GM18870 (cell line): ENCODE measurements around the gene METTL24.
"Not testable (repeated sequence)": the region's sequence is repeated elsewhere in the genome, so short reads cannot be mapped to it uniquely, and the experiment has no call there.

Experiments
- ATAC-seq: cut with Tn5 transposase; IDR thresholded peaks from one replicate; pipeline ENCODE4 v1.9.1; 2021; ENCODE audit warnings: moderate library complexity; ENCODE audit not compliant: unreplicated experiment

Gene METTL24

DNA sequence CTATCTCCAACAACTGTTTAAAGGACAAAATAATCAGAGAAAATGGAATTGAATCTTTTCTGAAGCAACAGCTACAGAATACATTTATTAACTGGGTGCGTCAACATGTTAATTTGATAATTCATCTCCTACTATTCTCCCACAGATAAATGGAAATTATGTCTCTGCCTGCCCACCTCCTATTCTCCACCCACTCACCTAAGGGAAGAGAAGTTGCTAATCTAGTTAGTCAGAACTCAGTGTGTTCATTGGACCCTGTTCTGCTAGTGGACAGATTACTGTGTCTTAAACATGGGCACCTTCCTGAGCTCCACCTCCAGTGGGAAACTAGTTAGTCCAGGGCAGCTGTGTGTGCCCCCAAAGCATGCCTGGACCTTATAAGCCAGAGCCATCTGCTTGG, 41.0 kb downstream of the METTL24 start:
- ATAC-seq: no peak

DNA sequence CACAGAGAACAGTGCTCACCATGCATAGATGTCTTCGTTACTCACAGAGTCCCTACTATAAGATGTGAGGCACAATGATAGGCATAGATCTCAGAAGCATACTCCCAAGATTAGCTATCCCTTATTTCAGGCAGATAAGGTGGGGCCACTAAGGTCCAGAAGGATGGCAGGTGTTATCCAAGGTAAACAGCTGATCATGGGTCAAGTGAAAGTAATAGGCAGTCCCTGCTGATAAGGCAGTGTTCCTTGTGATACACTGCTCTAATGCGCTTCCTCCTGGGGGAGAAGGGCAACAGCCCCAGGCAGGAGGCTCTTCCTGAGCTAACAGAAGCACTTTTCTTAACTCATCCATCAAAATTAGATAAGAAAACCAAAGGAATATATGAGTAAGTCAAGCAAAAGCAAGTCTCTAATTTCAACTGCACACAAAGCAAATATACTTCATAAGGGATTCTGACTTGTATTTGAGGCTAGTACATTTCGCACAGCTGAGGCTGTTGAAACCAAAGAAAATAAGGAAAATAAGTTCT, 42.2 kb downstream of the METTL24 start:
- no peak for ATAC-seq

DNA sequence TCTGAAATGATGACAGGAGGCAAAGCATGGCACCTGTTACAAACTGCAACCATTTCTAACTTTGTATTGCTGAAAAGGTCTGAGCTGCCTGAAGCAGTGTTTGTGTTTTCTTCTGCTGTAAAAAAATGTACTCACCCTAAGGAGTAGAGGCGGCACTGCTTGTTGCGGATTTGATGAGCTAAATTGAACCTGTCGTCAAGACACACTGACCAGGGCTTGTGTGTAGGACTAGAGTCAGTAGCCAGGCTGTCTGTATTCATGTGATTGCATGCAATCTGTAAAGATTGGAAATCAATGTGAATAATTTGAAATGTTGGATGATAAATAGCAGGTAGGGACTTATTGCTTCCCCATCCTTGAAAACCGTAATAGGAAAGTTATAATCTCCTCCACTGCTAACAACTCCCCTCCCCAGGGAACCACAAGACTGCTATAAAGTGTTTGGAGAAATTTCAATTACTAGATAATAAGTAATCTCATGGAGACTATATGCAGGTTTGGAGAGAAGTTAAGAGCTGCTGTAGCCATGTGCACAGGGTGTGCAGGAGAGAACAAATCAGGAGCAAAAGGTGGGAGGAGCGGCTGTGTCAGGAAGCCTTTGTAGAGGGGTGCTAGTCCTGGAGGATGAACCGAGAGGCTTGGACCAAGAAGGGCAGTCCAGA, 42.8 kb downstream of the METTL24 start:
- ATAC-seq: no peak

DNA sequence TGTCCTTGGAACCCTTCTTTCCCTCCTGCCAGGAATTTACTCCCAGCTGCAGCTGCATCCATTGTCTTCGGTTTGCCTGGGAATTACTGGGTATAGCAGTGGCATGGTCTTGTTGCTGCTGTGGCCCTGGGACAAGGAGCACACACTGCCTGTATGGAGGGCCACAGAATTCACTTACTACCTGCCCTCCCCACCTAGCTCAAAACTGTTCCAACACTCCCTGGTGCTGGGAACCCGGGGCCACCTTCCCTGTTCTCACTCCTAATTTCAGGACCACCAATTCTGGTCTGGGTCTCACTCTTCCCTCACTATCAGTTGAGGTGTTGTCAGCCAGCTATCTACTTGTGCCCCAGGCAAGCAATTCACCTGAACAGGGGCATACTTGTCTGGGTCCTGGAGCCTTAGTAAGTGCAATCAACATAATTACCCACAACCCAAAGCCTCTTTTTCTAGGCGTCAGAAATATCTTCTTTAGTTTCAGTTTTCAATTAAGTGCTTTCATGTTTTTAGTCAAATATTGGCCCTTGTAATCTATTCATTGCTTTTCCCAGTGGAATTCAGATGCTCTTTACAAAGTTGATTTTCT, 47.2 kb downstream of the METTL24 start:
- peak; percentile 48 for ATAC-seq

DNA sequence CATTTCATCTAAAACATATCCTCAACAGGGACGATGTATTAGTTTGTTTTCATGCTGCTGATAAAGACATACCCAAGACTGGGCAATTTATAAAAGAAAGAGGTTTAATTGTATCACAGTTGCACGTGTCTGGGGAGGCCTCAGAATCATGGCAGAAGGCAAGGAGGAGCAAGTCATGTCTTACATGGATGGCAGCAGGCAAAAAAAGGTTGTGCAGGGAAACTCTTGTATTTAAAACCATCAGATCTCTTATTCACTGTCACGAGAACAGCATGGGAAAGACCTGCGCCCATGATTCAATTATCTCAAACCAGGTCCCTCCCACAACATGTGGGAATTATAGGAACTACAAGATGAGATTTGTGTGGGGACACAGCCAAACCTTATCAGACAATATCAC, 48.7 kb downstream of the METTL24 start:
- ATAC-seq: not testable (repeated sequence)

DNA sequence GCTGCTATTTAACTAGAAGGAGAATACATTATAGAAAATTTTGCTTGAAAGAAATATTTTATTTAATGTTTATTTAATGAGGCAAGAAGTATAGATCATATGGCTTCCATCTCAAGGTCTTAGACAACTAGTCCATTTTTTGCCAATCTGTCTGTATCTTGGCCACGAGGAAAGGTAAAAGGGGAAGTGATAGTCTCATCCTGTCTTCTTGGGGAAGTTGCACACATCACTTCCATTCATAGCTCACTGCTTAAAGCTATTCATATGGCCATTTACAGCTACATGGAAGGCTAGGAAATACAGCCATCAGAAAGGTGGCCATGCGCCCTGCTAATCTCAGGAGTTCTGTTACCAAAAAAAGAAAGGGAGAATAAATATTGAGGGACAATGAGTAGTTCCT, 50.8 kb downstream of the METTL24 start:
- no peak for ATAC-seq

DNA sequence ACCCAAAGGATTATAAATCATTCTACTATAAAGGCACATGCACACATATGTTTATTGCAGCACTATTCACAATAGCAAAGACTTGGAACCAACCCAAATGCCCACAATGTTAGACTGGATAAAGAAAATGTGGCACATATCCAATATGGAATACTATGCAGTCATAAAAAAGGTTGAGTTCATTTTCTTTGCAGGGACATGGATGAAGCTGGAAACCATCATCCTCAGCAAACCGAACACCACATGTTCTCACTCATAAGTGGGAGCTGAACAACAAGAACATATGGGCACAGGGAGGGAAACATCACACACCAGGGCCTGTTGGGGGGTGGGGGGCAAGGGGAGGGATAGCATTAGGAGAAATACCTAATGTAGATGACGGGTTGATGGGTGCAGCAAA, 52.3 kb downstream of the METTL24 start:
- not testable (repeated sequence) for ATAC-seq

DNA sequence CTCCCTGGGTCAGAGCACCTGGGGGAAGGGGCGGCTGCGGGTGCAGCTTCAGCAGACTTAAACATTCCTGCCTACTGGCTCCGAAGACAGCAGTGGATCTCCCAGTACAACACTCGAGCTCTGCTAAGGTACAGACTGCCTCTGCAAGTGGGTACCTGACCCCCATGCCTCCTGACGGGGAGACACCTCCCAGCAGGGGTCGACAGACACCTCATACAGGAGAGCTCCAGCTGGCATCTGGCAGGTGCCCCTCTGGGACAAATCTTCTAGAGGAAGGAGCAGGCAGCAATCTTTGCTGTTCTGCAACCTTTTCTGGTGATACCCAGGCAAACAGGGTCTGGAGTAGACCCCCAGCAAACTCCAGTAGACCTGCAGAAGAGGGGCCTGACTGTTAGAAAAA, 54.5 kb downstream of the METTL24 start:
- not testable (repeated sequence) for ATAC-seq

DNA sequence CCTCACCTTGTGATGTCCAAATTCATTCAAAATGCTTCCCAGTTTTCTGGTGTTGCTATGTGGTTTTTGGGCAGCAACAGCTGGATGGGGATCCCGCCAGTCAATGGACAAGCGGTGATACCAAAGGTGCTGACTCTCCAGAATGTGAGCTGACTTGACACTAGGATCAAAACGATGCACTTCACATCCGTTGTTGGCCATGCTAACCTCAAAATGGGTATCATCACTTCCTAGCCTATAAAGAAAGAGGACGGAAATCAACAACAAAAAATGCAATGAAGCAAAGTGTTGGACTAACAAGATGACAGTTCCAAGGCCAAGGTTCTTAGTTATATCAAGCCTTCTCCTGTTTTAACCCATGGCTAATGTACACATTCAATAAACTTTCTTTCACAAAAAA, 59.2 kb downstream of the METTL24 start:
- ATAC-seq: no peak

DNA sequence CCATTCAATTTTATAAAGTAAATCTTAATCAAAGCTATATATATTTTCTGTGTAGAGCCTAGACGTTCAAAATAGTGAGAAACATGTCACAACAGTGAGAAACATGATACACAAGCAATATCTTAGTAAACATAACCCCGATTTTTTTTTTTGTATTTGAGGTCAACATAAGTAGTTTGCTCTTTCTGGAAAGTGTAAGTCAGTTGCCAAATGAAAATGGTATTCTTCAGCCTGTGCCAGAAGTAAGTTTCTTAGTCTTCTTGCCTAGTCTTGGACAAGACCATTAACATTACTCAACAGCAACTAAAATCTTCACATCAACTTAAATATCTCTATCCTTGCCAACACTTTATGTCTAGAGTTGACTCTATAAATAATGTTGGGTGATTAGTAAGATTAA, 59.7 kb downstream of the METTL24 start:
- ATAC-seq: no peak

DNA sequence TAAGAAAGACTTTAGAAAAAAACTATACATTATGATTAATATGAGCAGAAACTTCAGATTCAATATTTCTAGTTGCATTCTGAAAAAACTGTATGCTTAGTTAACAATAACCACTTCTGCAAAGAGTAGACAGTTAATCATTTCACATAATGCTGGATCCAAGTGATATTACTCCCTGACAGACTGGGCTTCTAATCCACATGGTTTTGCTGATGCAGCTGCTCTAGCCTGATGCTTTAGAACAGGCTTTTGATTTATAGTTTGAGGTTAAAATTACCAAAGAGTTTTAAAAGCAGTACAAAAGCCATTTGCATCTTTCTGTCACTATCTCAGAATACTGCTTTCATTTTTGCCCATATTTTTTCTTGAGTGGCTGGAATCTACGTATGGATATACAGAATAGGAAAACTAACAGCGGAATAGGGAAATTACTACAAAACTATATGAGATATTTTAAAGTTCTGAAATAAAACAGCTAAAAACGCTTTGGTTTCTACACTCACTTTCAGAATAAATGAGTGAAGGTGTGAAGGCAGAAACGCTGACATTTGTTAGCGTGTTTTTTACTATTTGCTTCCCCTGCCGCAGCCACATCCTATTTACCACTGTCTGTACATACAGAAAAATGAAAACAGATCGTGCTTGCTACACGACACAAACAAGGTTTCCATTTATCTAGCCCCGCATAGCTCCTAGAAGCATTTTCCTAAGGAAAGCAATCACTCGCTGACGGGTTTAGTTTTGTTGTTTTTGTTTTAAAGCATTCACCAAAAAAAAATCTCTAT, 61.7 kb downstream of the METTL24 start:
- ATAC-seq: no peak

DNA sequence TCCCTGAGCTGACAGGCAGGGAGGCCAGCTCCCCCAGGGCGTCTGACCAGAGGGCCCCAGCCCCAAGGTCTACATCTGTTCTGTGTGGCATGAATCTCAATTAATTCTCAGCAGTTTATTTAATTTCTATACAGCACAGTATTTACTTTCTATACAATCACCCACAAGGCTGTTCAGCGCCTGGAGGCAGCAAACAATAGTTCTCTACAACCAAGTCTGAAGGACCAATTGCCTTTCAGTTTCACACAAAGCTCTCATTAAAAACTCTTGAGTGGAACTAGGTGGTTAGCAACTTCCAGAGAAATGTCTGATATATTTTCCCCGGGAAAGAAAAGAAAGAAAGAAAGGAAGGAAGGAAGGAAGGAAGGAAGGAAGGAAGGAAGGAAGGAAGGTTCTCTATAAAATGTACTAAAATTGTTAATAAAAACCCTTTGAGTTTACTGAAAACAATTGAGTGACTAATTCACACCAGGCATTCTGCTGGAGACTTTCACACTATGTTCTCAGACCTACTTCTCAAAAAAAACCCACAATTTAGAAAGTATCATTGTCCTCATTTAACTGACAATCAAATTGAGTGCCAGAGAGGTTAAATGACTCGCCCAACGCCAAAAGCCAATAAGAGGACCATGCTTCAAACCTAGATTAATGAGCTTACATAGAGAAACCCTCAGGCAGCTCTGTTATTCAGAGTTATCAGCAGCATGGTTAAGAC, 62.5 kb downstream of the METTL24 start:
- ATAC-seq: no peak

DNA sequence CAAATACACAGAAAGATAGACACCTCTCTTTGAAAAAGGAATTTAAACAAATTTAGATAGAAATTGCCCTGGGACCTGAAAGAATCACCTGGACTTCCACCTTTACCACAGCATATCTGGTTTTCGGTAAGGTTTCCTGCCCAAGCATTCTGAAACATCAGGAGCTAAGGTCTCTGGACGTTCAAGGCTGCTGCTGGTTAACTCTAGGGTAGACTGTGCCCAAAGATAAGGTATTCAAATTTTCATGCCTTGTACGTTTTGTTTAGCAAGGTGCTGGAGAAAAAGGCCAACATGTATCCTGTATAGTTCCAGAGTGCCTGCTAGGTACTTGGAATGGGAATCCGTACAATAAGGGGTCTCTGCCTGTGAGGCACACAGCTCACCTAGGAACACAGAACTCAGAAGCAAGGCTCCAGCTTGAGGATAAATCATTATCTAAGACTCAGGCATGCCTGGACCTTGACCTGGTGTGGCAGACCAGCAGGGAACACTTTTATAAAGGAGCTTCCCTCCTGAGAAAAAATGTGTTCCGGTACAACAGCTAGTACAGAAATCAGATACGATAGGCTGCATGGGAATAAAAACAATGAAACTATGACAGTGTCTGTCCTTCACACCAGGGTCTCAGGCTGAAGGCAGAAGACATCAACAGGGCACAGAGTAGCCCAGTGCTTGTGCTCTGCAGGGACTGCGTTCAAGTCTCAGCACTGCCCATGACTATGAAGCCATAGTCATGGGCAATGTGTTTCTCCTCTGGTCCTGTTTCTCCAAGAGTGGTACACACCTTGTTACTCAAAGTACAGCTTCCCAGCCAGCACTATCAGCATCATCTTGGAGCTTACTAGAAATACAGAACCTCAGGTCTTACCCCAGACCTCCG, 70.4 kb downstream of the METTL24 start:
- no peak for ATAC-seq

DNA sequence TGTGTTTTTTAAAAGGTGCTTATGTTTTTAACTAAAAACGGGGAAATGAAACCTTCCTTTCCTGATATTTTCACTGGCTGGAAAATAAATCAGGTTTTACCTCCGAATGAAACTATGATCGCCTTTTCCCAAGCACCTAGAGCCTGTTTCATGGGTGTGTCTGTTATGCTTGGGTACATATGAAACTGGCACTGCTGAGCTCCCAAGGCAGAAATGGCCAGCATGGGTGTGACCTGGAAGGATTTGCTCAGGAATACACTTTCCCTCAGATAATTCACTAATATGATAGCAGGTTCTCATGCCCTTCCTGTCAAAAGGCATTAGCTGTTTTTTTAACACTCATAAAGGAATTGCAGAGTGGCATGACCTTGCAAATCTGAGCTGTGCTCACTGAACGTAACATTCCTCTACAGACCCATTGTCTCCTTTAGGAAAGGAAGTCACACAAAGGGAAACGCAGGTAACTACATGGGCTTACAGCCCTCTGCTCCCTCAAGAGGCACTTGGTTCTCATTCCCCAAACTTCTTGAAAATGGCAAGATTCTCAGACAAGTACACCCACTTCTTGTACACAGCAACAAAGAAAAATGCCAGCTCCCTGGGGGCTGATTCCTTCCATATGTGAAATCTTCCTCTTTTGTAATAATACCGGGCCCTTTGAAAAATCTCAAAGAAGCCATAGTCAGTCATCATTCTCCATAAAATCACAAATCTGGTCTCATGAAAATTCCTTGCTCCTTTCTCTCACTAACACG, 72.7 kb downstream of the METTL24 start:
- no peak for ATAC-seq

DNA sequence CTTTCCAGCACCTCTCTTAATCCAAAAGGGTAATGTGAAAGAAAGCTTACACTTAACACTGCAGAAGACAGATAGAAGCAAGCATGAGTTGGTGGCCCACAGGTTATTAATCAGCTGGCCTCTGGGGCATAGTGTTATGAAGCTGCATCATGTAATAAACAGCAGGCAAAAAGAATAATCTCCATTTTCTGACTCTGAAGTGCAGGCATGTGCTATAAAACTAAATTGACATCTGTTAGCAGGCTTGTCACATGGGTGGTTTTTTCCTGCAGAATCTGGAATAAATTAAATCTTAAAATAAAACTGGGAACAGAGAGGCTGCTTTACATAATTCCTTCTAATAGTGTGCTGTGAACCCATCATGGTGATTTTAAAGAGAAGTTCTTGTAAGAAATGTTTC, 73.3 kb downstream of the METTL24 start:
- ATAC-seq: no peak

DNA sequence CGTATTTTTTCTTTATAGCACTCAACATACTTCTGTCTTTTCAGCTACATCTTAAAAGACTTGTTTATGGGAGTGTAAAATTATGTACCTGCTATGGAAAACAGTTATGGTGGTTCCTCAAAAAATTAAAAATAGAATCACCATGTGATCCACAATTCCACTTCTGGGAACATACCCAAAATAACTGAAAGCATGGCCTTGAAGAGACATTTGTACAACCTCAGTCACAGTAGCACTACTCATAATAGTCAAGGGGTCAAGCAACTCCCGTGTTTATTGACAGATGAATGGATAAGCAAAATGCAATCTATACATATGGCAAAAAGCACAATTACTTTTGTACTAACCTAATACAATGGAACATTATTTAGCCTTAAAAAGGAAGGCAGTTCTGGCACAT, 74.5 kb downstream of the METTL24 start:
- no peak for ATAC-seq

DNA sequence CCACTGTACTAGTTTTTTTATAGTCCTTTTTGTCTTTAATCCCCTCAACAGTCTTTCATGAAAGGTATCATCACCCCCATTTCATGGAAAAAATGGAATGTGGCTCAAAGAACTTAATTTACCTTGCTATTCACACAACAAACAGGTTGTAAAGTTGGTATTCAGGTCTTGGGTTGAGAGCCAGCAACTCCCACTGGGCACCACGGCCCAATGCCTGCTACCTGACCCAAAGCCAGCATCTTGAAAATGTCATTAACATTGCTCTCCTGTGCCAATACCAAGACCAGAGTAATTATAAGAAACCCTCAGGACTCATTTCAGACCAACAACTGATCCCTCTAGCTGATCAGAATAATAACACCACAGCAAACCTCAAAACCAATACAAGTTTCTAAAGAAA, 75.7 kb downstream of the METTL24 start:
- ATAC-seq: no peak

DNA sequence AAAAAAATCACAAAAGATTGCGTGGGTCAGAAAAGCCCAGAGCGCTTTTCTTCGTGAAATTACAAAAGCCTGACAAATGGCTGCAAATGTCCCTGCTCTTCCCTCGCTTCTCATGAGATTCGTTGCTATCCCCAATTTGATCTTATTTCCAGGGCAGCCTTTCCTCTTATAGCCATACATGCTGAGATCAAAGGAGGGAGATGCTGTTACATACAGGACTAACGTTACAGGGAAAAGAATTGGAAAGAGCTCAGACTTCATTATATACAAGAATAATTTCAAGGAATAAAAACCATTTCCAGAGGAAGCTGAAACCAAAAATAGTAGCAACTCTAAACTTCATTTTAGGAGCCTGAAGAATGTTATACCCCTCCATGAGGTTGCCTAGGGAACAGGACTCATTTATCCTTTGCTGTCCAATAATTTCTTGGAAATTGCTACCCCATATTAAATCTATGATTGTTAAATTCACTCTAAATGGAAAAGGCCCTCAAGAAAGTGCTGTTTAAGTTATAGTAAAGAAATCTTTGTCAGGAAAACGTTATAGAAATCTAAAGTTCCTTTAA, 81.0 kb downstream of the METTL24 start:
- no peak for ATAC-seq

DNA sequence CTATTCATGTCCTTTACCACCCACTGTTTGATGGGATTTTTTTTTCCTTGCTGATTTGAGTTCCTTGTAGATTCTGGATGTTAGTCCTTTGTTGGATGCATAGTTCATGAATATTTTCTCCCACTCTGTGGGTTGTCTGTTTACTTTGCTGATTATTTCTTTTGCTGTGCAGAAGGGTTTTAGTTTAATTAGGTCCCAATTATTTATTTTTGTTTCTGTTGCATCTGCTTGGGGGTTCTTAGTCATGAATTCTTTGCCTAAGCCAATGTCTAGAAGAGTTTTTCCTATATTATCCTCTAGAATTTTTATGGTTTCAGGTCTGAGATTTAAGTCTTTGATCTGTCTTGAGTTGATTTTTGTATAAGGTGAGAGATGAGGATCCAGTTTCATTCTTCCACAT, 85.4 kb downstream of the METTL24 start:
- not testable (repeated sequence) for ATAC-seq

DNA sequence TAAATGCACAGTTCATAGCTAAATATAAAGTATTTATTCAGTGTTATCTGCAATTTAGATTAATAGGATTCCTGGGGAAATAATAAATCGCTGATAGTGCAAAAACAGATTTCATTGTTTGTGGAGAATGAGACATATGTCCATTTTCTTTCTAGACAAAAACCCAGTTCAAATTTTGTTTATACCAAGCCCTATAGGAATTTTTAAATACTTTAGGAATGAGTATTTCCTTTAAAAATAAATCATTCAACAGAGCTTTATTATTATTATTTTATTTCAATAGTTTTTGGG, 86.5 kb downstream of the METTL24 start:
- ATAC-seq: no peak
